ENCODE measurements around the gene ASCC2. TPM values are rescaled to one million over a fixed set of nuclear protein-coding genes. Genes with fewer than 3 reads are reported as not detected.

The ASCC2 gene, protein sequence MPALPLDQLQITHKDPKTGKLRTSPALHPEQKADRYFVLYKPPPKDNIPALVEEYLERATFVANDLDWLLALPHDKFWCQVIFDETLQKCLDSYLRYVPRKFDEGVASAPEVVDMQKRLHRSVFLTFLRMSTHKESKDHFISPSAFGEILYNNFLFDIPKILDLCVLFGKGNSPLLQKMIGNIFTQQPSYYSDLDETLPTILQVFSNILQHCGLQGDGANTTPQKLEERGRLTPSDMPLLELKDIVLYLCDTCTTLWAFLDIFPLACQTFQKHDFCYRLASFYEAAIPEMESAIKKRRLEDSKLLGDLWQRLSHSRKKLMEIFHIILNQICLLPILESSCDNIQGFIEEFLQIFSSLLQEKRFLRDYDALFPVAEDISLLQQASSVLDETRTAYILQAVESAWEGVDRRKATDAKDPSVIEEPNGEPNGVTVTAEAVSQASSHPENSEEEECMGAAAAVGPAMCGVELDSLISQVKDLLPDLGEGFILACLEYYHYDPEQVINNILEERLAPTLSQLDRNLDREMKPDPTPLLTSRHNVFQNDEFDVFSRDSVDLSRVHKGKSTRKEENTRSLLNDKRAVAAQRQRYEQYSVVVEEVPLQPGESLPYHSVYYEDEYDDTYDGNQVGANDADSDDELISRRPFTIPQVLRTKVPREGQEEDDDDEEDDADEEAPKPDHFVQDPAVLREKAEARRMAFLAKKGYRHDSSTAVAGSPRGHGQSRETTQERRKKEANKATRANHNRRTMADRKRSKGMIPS
- total RNA-seq: 38.6 and 41.7 TPM in 2 replicates

DNA sequence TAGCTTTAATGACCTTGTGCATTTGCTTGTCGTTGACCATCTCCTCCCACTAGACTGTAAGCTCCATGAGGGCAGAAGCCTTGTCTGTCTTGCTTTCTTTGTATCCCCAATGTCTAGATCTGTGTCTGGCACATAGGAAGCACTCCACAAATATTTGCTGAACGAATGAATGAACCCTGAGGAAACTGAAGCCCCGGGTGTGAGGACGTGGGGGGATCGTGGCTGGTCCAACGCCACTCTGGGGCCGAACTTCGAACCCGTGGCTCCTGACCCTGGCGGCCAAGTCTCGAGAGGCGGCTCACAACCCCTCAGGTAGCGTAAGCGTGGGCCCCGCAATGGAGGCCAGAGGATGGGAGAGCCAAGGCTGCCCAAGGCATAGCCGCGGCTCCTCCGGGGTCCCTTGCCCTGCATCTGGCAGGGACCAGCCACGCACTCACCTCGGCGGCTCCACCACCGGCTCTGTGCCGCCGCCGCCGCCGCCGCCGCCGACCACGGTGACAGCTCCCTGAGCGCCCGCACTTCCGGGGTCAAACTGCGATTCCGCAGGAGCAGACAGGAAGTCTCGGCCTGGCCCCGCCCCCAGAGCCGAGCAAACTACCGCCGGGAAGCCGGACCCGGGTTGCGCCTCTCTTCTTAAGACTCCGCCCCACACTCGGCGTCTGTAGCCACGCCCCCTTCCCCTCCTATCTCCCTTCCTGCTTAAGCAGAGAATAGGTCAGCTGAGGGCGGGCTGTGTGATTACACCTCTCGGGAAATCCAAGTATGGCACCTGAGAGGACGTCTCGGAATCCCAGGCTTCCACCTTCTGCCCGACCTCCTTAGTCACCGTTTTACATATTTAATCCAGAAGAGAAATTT lies at the start of gene ASCC2:
Gene ASCC2, minus strand, starts transcription at position 534 of the 858 bp plus-strand sequence. CDS start 5,949 bp downstream, outside the sequence.
- DNase-seq (ENCODE audit: low read depth): peak; percentile 91
- TF ChIP-seq, protein P1, sequence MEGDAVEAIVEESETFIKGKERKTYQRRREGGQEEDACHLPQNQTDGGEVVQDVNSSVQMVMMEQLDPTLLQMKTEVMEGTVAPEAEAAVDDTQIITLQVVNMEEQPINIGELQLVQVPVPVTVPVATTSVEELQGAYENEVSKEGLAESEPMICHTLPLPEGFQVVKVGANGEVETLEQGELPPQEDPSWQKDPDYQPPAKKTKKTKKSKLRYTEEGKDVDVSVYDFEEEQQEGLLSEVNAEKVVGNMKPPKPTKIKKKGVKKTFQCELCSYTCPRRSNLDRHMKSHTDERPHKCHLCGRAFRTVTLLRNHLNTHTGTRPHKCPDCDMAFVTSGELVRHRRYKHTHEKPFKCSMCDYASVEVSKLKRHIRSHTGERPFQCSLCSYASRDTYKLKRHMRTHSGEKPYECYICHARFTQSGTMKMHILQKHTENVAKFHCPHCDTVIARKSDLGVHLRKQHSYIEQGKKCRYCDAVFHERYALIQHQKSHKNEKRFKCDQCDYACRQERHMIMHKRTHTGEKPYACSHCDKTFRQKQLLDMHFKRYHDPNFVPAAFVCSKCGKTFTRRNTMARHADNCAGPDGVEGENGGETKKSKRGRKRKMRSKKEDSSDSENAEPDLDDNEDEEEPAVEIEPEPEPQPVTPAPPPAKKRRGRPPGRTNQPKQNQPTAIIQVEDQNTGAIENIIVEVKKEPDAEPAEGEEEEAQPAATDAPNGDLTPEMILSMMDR (IDR thresholded peaks at IDR 0.05; ENCODE audit: insufficient read depth, low read length, poor library complexity, severe bottlenecking): no peak

DNA sequence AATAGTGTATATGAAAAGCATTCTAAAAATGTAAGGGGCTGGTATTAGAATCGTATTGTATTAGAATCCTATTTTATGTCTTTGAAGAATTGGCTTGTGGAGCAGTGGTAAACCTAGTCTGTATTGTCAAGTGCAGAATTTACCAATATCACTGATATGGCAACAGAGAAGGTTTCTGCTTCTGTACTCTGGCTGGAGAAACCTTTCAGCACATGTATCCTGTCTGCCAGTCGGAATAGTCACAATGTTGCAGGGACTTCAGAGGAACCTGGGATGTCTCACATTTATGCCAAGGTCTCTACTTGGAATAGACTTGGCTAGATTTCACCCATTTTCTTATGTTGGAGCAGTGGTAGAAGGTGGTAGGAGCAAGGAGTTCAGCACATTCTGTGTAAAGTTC lies 49.3 kb upstream of the ASCC2 start:
- TF ChIP-seq, protein P1 (IDR thresholded peaks at IDR 0.05; ENCODE audit: insufficient read depth, low read length, poor library complexity, severe bottlenecking): no peak
- no peak for DNase-seq (ENCODE audit: low read depth)
- H3K4me3 ChIP-seq (ENCODE audit: low read depth, low read length): no peak overlapping the region
- H3K27me3 ChIP-seq (ENCODE audit: control insufficient read depth, insufficient read depth, low read length): no peaks in the 10 kb centered on the region
- no peaks in the 10 kb centered on the region for H3K36me3 ChIP-seq (ENCODE audit: control insufficient read depth, insufficient read depth, low read length)

More for the DNA sequence above, at the start of gene ASCC2:
- Histone ChIP-seq H3K36me3 (ENCODE audit: control insufficient read depth, insufficient read depth, low read length) (peaks cover 1% of the 10 kb centered on the region), H3K27me3 (ENCODE audit: control insufficient read depth, insufficient read depth, low read length) (no peaks in the 10 kb centered on the region), H3K4me3 (ENCODE audit: low read depth, low read length) (peak within 1 kb of the TSS; percentile 90)

DNA sequence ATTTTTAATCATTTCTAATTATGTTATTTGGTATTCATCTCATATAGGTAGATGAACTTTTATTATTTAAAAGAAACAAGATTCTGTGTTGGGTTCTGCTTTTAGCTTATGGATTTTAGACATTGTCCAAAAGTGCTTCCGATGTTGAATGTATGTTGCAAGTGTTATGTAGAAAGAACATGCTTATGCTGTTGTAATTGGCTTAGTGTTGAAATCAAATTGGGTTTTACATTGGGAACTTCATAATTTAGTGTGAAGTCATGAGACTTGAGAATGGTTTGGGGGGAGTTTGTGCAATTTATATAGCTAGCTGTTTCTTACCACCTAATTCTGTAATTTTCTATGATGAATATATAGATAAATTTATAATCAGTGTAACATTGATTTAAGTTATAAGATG lies 48.5 kb upstream of the ASCC2 start:
- H3K27me3 ChIP-seq (ENCODE audit: control insufficient read depth, insufficient read depth, low read length): no peaks in the 10 kb centered on the region
- no peak overlapping the region for H3K4me3 ChIP-seq (ENCODE audit: low read depth, low read length)
- no peaks in the 10 kb centered on the region for H3K36me3 ChIP-seq (ENCODE audit: control insufficient read depth, insufficient read depth, low read length)
- DNase-seq (ENCODE audit: low read depth): no peak
- TF ChIP-seq, protein P1 (IDR thresholded peaks at IDR 0.05; ENCODE audit: insufficient read depth, low read length, poor library complexity, severe bottlenecking): no peak

DNA sequence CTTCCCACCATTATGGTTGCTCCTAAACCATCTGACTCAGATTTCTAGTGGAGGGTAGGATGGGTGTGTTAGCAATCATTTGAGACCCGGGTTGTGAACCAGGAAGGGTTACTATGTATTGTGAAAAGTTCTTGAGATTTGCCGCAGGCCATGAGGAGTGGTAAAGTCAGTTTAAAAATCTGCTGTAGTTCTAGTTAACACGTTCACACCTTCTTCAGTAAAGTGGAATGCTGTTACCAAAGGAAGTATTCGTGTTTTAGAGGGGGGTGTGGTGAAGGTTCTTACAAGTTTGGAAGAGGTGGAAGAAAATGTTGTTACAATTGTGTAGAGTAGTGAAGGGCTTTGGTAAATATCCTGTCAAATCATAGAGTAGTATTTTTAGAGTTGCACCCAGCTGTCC lies 47.5 kb upstream of the ASCC2 start:
- TF ChIP-seq, protein P1 (IDR thresholded peaks at IDR 0.05; ENCODE audit: insufficient read depth, low read length, poor library complexity, severe bottlenecking): no peak
- Histone ChIP-seq H3K4me3 (ENCODE audit: low read depth, low read length) (no peak overlapping the region), H3K36me3 (ENCODE audit: control insufficient read depth, insufficient read depth, low read length) (no peaks in the 10 kb centered on the region), H3K27me3 (ENCODE audit: control insufficient read depth, insufficient read depth, low read length) (no peaks in the 10 kb centered on the region)
- no peak for DNase-seq (ENCODE audit: low read depth)

DNA sequence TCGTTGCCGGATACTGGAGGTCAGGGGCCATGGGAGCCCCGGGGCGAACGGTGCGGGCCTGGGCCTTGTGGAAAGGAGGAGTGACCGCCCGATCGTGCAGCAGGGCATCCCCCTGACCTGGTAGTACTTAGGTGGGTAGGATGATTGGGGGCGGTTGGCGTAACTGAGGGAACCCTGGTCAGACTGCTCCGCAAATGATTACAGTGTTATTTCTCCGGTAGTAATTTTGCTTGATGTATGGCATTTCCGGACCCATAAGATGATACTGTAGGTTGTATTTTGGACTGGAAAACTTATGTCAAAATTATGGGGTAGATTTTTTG lies 45.7 kb upstream of the ASCC2 start:
- Histone ChIP-seq H3K27me3 (ENCODE audit: control insufficient read depth, insufficient read depth, low read length) (no peaks in the 10 kb centered on the region), H3K4me3 (ENCODE audit: low read depth, low read length) (peak overlapping the region; percentile 97), H3K36me3 (ENCODE audit: control insufficient read depth, insufficient read depth, low read length) (no peaks in the 10 kb centered on the region)
- TF ChIP-seq, protein P1 (IDR thresholded peaks at IDR 0.05; ENCODE audit: insufficient read depth, low read length, poor library complexity, severe bottlenecking): no peak
- DNase-seq (ENCODE audit: low read depth): no peak

Data from kidney epithelial cell (primary cell).